ENCODE data around the gene HLA-B. TPM values are rescaled to one million over a fixed set of nuclear protein-coding genes. Genes with fewer than 3 reads are reported as not detected.

The HLA-B gene
- total and polyA plus RNA-seq, 4 experiments from 2014 or later, result 5,565 to 9,105 (median 6,206) TPM

DNA sequence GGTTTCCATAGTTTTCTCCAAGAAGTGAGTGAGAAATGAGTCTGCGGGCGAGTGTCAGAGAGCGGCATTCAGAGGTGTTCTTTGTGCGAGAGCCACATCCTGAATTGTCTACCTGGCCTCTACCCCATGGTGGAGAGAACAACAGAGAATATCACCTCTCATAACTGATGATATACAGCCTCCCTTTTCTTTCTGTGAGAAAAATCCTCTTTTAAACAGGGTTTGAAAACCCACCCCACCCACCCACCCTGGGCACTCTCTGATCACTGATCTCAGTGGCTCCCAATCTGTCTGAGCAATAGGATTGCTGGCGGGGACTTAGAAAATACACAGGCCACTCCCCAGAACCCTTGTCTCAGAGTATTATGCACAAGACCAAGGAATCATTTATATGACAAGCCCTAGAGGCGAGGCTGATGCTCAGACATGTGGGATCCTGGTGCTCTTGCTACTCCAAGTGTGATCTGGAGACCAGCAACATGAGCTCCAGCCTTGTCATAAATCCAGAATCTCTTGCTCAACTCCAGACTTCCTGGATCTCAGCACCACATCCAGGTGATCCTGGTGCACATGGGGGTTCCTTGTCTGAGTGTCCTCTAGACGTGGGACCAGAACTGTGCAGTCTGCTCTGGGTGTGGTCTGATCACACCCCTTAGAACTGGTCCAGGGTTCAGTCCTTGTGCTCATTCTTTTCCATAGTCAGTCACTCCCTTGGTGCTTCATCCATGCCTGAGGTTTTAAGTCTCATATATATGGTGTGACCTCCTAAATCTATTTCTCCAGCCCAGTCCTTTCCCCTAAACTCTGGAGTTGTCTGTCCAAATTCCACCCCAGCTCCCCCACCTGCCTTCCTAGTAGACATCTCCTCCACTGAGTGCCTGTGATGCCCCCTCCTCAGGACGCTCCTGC is 5.3 kb downstream of the HLA-B start:
- Mint-ChIP-seq H3K4me3 (peak overlapping the region; percentile 62 to 99 (median 98)), H3K4me1 (peaks cover 51 to 74% (median 63%) of the 10 kb centered on the region in 4 donors), H3K27me3 (no peaks in the 10 kb centered on the region), H3K27ac (peak overlapping the region; percentile 85 to 100 (median 88)), H3K9me3 (peaks cover 0 to 12% (median 0%) of the 10 kb centered on the region in 8 donors), H3K36me3 (peaks cover 37 to 44% of the 10 kb centered on the region in 2 donors)
- intact Hi-C loops (cut with micrococcal nuclease), result no loop called here
- Histone ChIP-seq H3K4me3 (ENCODE audit: low read length in 2 of 2) (no peak overlapping the region), H3K4me1 (ENCODE audit: insufficient read depth, low read length) (peaks cover 54% of the 10 kb centered on the region), H3K36me3 (ENCODE audit: insufficient read depth, low read length) (peaks cover 27% of the 10 kb centered on the region), H3K27me3 (ENCODE audit: insufficient read depth, low read length) (no peaks in the 10 kb centered on the region), H3K27ac (ENCODE audit: low read depth, low read length) (peak overlapping the region; percentile 4), H3K9me3 (ENCODE audit: control insufficient read depth in 1 of 2, low read length in 2 of 2) (no peaks in the 10 kb centered on the region)
- POLR2A ChIA-PET (ENCODE audit: partially characterized antibody), result interaction anchor here (0.7 to 21.6 kb wide), 16 partner anchors 10 to 1148 kb away, joined by 3 to 517 read pairs (median 6); partner anchors contain the start of genes HLA-C and TCF19
- CTCF ChIA-PET (ENCODE audit: partially characterized antibody), result interaction anchor here (1.3 kb wide), 1 partner anchor 15 kb away, joined by 4 read pairs; no protein-coding TSS in a partner anchor
- peak; percentile 48 to 71 (median 56) for DNase-seq

DNA sequence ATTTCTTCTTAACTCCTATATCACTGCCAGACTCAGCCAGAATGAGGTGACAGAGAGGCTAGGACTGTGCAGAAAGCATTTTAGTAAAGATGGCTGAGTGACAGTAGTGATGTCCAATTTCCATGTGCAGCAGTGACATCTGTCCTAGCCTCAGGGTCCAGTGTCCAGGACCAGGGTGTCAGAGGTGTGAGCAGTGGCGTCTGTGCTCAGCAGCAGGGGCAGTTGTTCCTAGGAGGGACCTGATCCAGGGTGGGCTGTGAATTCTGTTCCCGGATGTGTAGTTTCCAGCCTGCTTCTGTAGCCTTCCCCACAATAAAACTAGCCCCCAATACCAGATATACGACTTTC is 6.0 kb downstream of the HLA-B start:
- POLR2A ChIA-PET (ENCODE audit: partially characterized antibody), result interaction anchor here (0.7 to 21.6 kb wide), 6 partner anchors 16 to 151 kb away, joined by 3 to 517 read pairs (median 4); no protein-coding TSS in a partner anchor
- Histone ChIP-seq H3K36me3 (ENCODE audit: insufficient read depth, low read length) (peaks cover 26% of the 10 kb centered on the region), H3K9me3 (ENCODE audit: control insufficient read depth in 1 of 2, low read length in 2 of 2) (no peaks in the 10 kb centered on the region), H3K4me3 (ENCODE audit: low read length in 2 of 2) (no peak overlapping the region), H3K27me3 (ENCODE audit: insufficient read depth, low read length) (no peaks in the 10 kb centered on the region), H3K27ac (ENCODE audit: low read depth, low read length) (no peak overlapping the region), H3K4me1 (ENCODE audit: insufficient read depth, low read length) (peaks cover 54% of the 10 kb centered on the region)
- Mint-ChIP-seq H3K36me3 (peaks cover 34 to 41% of the 10 kb centered on the region in 2 donors), H3K27ac (peak overlapping the region; percentile 30 to 100 (median 85)), H3K4me1 (peaks cover 51 to 72% (median 63%) of the 10 kb centered on the region in 4 donors), H3K27me3 (no peaks in the 10 kb centered on the region), H3K4me3 (peak overlapping the region in 5 of 8 donors; percentile 1 to 67 (median 13)), H3K9me3 (peaks cover 0 to 10% (median 0%) of the 10 kb centered on the region in 8 donors)
- intact Hi-C loops (cut with micrococcal nuclease), result no loop called here
- CTCF ChIA-PET (ENCODE audit: partially characterized antibody), result interaction anchor here (1.0 to 1.3 kb wide), 2 partner anchors 16 to 154 kb away, joined by 3 to 4 read pairs; no protein-coding TSS in a partner anchor
- DNase-seq, result no peak

DNA sequence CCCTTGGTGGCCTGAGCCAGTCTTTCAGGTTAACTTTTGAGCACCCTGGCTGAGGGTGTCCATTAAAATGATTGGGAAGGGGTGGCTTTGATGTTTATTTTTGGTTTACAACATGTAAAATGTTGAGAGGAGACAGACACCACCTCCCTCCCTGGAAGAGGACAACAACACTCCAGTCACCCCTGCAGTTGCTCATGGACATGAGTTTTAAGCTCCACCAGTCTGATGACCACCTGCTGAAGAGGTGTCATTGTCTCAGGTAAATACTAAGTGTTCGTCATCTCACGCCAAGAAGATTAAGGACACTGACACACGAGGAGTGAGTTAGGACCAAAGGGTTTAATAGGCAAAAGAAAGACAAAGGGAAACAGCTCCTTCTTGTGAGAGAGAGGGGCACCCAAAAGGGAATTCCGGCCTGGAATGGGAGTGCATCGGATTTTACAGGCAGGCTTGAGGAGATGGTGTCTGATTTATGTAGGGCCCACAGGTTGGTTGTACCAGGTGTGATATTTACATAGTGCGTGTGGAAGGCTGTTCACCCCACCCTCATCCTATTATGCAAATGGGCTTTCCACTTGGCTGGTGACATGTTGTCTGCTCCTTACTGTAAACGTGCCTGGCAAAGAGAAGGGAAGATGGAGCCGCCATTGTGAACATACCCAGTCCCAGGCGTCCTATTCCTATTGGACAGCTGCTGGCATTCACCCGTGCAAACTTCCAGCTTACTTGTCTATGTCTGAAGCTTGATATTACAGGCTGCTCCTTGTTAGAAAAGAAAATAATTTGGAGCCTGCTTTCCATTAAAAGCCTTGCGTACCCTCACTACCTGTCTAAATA is 6.6 kb downstream of the HLA-B start:
- intact Hi-C loops (cut with micrococcal nuclease), result no loop called here

DNA sequence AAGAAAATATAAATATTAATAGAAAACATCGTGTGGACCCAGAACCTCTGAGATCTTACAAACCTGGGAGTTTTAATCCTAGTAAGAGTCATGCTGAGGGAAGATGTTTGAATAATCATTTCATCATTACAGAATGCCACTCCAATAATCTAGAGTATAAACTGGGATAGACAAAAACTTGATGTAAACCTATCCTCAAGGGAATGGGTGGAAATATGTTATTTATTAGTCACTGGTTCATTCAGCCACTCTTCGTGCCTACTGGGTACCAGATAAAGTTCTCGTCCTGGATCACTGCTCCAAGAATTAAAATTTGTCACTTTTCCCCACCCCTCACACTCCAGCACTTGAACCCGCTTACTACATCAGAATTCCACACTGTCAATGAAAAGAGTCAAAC is 7.7 kb downstream of the HLA-B start:
- H3K27ac Mint-ChIP-seq, result peak overlapping the region in 6 of 7 donors; percentile 26 to 100 (median 66)
- H3K36me3 Mint-ChIP-seq, result peaks cover 17 to 24% of the 10 kb centered on the region in 2 donors
- ChIA-PET CTCF (ENCODE audit: partially characterized antibody) (interaction anchor here (0.6 to 2.5 kb wide), 2 partner anchors 143 to 153 kb away, joined by 5 to 7 read pairs; no protein-coding TSS in a partner anchor), POLR2A (ENCODE audit: partially characterized antibody) (interaction anchor here (0.7 to 21.6 kb wide), 7 partner anchors 8 to 149 kb away, joined by 3 to 517 read pairs (median 3); no protein-coding TSS in a partner anchor)
- DNase-seq, result no peak
- intact Hi-C loops (cut with micrococcal nuclease), result no loop called here
- Histone ChIP-seq H3K27ac (ENCODE audit: low read depth, low read length) (no peak overlapping the region), H3K4me3 (ENCODE audit: low read length in 2 of 2) (no peak overlapping the region), H3K9me3 (ENCODE audit: control insufficient read depth in 1 of 2, low read length in 2 of 2) (no peaks in the 10 kb centered on the region), H3K4me1 (ENCODE audit: insufficient read depth, low read length) (peaks cover 42% of the 10 kb centered on the region), H3K27me3 (ENCODE audit: insufficient read depth, low read length) (no peaks in the 10 kb centered on the region), H3K36me3 (ENCODE audit: insufficient read depth, low read length) (peaks cover 9% of the 10 kb centered on the region)
- no peak overlapping the region for H3K4me3 Mint-ChIP-seq
- H3K27me3 Mint-ChIP-seq, result no peaks in the 10 kb centered on the region
- H3K4me1 Mint-ChIP-seq, result peaks cover 44 to 63% (median 54%) of the 10 kb centered on the region in 4 donors
- peaks cover 0 to 2% (median 0%) of the 10 kb centered on the region in 8 donors for H3K9me3 Mint-ChIP-seq

More for the DNA sequence above, 6.6 kb downstream of the HLA-B start:
- Mint-ChIP-seq H3K27me3 (no peaks in the 10 kb centered on the region), H3K4me3 (peak overlapping the region in 3 of 8 donors; percentile 39 to 67 (median 51)), H3K9me3 (peaks cover 0 to 7% (median 0%) of the 10 kb centered on the region in 8 donors), H3K36me3 (peaks cover 29 to 35% of the 10 kb centered on the region in 2 donors), H3K4me1 (peaks cover 48 to 68% (median 61%) of the 10 kb centered on the region in 4 donors), H3K27ac (peak overlapping the region; percentile 54 to 100 (median 85))
- Histone ChIP-seq H3K4me1 (ENCODE audit: insufficient read depth, low read length) (peaks cover 53% of the 10 kb centered on the region), H3K9me3 (ENCODE audit: control insufficient read depth in 1 of 2, low read length in 2 of 2) (no peaks in the 10 kb centered on the region), H3K27ac (ENCODE audit: low read depth, low read length) (no peak overlapping the region), H3K27me3 (ENCODE audit: insufficient read depth, low read length) (no peaks in the 10 kb centered on the region), H3K4me3 (ENCODE audit: low read length in 2 of 2) (no peak overlapping the region), H3K36me3 (ENCODE audit: insufficient read depth, low read length) (peaks cover 20% of the 10 kb centered on the region)
- POLR2A ChIA-PET (ENCODE audit: partially characterized antibody), result interaction anchor here (0.7 to 21.6 kb wide), 6 partner anchors 16 to 150 kb away, joined by 3 to 517 read pairs (median 4); no protein-coding TSS in a partner anchor
- CTCF ChIA-PET (ENCODE audit: partially characterized antibody), result interaction anchor here (0.8 to 1.3 kb wide), 3 partner anchors 16 to 158 kb away, joined by 3 to 4 read pairs (median 3); no protein-coding TSS in a partner anchor
- DNase-seq, result peak in 3 of 5 donors; percentile 24 to 56 (median 33)

DNA sequence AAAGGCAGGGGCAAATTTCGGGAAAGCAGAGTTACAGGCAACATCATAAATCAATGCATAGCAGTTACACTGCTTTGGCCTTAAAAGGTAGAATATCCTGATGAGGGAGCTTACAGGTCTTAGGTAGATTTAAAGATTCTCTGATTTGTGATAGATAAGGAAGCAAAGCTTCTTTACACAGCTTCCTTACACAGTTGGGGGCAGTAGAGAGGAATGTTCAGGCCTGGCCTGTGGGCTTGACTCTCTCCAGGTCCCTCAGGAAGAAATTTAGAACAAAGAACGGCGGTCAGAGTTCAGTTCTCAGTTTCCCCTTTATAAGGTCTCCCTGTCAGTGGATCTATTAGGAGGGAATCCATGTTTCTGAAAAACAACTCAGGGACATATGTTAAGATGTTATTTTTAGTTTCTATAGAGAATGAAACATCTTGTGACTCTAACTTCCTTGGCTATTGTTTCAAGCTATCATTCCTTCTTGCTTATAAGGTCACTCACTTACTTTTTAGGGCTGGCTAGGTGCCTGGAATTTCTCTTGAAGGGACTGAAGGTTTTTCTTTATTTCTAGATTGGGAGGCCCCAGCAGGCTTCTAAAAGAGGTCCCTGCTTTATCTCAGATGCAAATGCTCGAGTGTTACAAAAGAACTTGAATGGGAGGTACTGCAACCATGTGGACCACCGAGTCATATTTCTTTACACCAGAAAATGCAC is 11.8 kb downstream of the HLA-B start:
- no peak overlapping the region for H3K27ac Mint-ChIP-seq
- intact Hi-C loops (cut with micrococcal nuclease), result no loop called here
- peaks cover 10 to 24% (median 18%) of the 10 kb centered on the region in 4 donors for H3K4me1 Mint-ChIP-seq
- POLR2A ChIA-PET (ENCODE audit: partially characterized antibody), result interaction anchor here (0.8 to 1.7 kb wide), 3 partner anchors 8 to 72 kb away, joined by 3 to 5 read pairs (median 4); no protein-coding TSS in a partner anchor
- H3K36me3 ChIP-seq (ENCODE audit: insufficient read depth, low read length), result no peaks in the 10 kb centered on the region
- peaks cover 0 to 7% of the 10 kb centered on the region in 2 donors for H3K36me3 Mint-ChIP-seq
- no peaks in the 10 kb centered on the region for H3K27me3 Mint-ChIP-seq
- CTCF ChIA-PET (ENCODE audit: partially characterized antibody), result interaction anchor here (1.4 to 1.9 kb wide), 2 partner anchors 20 to 21 kb away, joined by 3 to 10 read pairs; no protein-coding TSS in a partner anchor
- H3K4me1 ChIP-seq (ENCODE audit: insufficient read depth, low read length), result peaks cover 6% of the 10 kb centered on the region
- no peak overlapping the region for H3K4me3 ChIP-seq (ENCODE audit: low read length in 2 of 2)
- H3K9me3 Mint-ChIP-seq, result peaks cover 0 to 13% (median 6%) of the 10 kb centered on the region in 8 donors
- H3K9me3 ChIP-seq (ENCODE audit: control insufficient read depth in 1 of 2, low read length in 2 of 2), result no peaks in the 10 kb centered on the region
- no peak overlapping the region for H3K4me3 Mint-ChIP-seq
- DNase-seq, result no peak
- no peak overlapping the region for H3K27ac ChIP-seq (ENCODE audit: low read depth, low read length)
- no peaks in the 10 kb centered on the region for H3K27me3 ChIP-seq (ENCODE audit: insufficient read depth, low read length)

DNA sequence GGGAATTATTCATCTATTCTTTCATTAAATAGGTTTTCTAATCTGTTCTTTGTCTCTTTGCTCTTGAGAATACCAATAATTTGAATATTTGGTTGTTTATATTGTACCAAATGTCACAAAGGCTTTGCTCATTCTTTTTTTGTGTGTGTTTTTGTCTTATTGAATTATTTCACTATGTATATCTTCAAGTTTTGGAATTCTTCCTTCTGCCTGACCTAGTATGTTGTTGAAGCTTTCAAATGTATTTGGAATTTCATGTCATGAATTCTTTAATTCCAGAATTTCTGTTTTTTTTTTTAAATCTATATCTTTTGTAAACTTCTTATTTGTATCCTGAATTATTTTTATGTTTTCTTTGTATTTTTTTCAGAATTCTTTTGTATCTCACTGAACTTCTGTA is 16.8 kb downstream of the HLA-B start:
- peaks cover 0 to 2% of the 10 kb centered on the region in 2 donors for H3K27me3 Mint-ChIP-seq
- ChIA-PET CTCF (ENCODE audit: partially characterized antibody) (no interaction called here), POLR2A (ENCODE audit: partially characterized antibody) (no interaction called here)
- H3K27ac Mint-ChIP-seq, result no peak overlapping the region
- H3K4me1 ChIP-seq (ENCODE audit: insufficient read depth, low read length), result no peaks in the 10 kb centered on the region
- no peak overlapping the region for H3K4me3 ChIP-seq (ENCODE audit: low read length in 2 of 2)
- intact Hi-C loops (cut with micrococcal nuclease), result no loop called here
- no peak overlapping the region for H3K27ac ChIP-seq (ENCODE audit: low read depth, low read length)
- H3K4me3 Mint-ChIP-seq, result no peak overlapping the region
- no peaks in the 10 kb centered on the region for H3K27me3 ChIP-seq (ENCODE audit: insufficient read depth, low read length)
- peaks cover 3 to 60% (median 50%) of the 10 kb centered on the region in 8 donors for H3K9me3 Mint-ChIP-seq
- H3K36me3 ChIP-seq (ENCODE audit: insufficient read depth, low read length), result no peaks in the 10 kb centered on the region
- peaks cover 0 to 10% of the 10 kb centered on the region in 2 donors for H3K9me3 ChIP-seq (ENCODE audit: control insufficient read depth in 1 of 2, low read length in 2 of 2)
- H3K4me1 Mint-ChIP-seq, result peaks cover 0 to 8% (median 4%) of the 10 kb centered on the region in 4 donors
- H3K36me3 Mint-ChIP-seq, result peaks cover 10 to 20% of the 10 kb centered on the region in 2 donors
- DNase-seq, result no peak
